HepG2 (cell line): ENCODE results near the gene RANBP17.

Experiments
- BRCA1 ChIP-seq: sonication (generic); formaldehyde crosslinking; IDR thresholded peaks from 2 replicates; pipeline ENCODE4 v1.4.0; 2020; ENCODE audit warnings: missing genetic modification reagents
- HHEX ChIP-seq: IDR thresholded peaks from 2 replicates; pipeline ENCODE4 v1.6.1; 2016; ENCODE audit warnings: control low read depth
- MTA3 ChIP-seq: sonication (generic); formaldehyde crosslinking; IDR thresholded peaks from 2 replicates; pipeline ENCODE4 v1.4.0; 2020; ENCODE audit warnings: missing genetic modification reagents
- SMAD9 ChIP-seq: sonication (generic); formaldehyde crosslinking; IDR thresholded peaks from 2 replicates; pipeline ENCODE4 v1.5.1; 2020; ENCODE audit warnings: mild to moderate bottlenecking, missing genetic modification reagents
- SMC3 ChIP-seq: IDR thresholded peaks from 2 replicates; pipeline ENCODE4 v1.6.1; 2011; ENCODE audit warnings: low read length, improper control_type of control experiment
- ZNF263 ChIP-seq: sonication (generic); formaldehyde crosslinking; IDR thresholded peaks from 2 replicates; pipeline ENCODE4 v1.4.0; 2020; ENCODE audit warnings: missing genetic modification reagents
- TF ChIP-seq, protein P1 (sequence below): sonication (generic); formaldehyde crosslinking; IDR thresholded peaks from 2 replicates; pipeline ENCODE4 v1.5.0; 2020; ENCODE audit warnings: mild to moderate bottlenecking, missing genetic modification reagents, moderate library complexity

DNA sequence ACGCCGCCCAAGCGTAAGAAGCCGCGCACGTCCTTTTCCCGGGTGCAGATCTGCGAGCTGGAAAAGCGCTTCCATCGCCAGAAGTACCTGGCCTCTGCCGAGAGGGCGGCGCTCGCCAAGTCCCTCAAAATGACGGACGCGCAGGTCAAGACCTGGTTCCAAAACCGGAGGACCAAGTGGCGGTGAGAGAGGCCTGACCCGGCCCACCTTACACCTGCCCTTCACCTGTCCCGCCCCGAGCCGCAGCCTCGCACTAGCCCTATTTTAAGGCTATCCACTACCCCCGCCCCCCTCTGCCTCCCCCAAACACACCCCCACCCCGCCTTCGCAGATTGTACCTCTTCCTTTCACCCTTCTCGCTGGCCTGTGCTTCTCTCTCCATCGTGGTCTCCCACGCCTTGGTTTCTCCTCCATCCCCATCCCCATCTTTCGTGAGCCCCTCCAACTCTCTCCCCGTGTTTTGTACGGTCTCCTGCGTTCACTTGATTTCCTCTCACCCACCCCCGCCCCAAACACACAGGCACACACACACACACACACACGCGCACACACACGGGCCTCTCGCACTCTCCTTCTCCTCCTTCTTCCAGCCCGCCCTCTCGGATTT is 448.5 kb downstream of the RANBP17 start:
- no peak for TF ChIP-seq BRCA1
- TF ChIP-seq HHEX = no peak
- no peak for TF ChIP-seq SMC3
- no peak for TF ChIP-seq ZNF263 (CRISPR knock-in tag)
- TF ChIP-seq MTA3 (CRISPR knock-in tag) = no peak
- no peak for TF ChIP-seq SMAD9 (CRISPR knock-in tag)
- TF ChIP-seq, protein P1, sequence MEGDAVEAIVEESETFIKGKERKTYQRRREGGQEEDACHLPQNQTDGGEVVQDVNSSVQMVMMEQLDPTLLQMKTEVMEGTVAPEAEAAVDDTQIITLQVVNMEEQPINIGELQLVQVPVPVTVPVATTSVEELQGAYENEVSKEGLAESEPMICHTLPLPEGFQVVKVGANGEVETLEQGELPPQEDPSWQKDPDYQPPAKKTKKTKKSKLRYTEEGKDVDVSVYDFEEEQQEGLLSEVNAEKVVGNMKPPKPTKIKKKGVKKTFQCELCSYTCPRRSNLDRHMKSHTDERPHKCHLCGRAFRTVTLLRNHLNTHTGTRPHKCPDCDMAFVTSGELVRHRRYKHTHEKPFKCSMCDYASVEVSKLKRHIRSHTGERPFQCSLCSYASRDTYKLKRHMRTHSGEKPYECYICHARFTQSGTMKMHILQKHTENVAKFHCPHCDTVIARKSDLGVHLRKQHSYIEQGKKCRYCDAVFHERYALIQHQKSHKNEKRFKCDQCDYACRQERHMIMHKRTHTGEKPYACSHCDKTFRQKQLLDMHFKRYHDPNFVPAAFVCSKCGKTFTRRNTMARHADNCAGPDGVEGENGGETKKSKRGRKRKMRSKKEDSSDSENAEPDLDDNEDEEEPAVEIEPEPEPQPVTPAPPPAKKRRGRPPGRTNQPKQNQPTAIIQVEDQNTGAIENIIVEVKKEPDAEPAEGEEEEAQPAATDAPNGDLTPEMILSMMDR (CRISPR knock-in tag) = no peak
